Natural killer cell (primary cell): Measurements from ENCODE around the gene CDKL1. TPM values are rescaled to one million over a fixed set of nuclear protein-coding genes. Genes with fewer than 3 reads are reported as not detected.

Source experiments
- ATAC-seq, 3 donors: fragments of 150-1000 bp in 2 of 3; fragments of 200-7000 bp in 1 of 3; cut with Tn5 transposase; 1 replicate in 1 of 3; 2 replicates in 2 of 3; pipeline ENCODE4 v1.10.0; 2021; ENCODE audit warnings: mild to moderate bottlenecking in 2 of 3, moderate library complexity in 2 of 3
- DNase-seq, 2 donors: peaks; one replicate each; pipeline versions ENCODE4 v3.0.0 to v3.0.0-alpha.2; 2013 to 2021; ENCODE audit warnings: mixed read lengths in 1 of 2
- H3K27ac ChIP-seq: one replicate; pipeline ENCODE4 v1.5.1; 2013; ENCODE audit warnings: mild to moderate bottlenecking, low read length
- H3K27me3 ChIP-seq: one replicate; pipeline ENCODE4 v1.6.1; 2013; ENCODE audit warnings: low read length; ENCODE audit not compliant: control insufficient read depth, insufficient read depth
- H3K36me3 ChIP-seq: one replicate; pipeline ENCODE4 v1.6.1; 2013; ENCODE audit warnings: low read length; ENCODE audit not compliant: control insufficient read depth, insufficient read depth
- H3K4me1 ChIP-seq: one replicate; pipeline ENCODE4 v1.6.1; 2013; ENCODE audit warnings: low read length; ENCODE audit not compliant: control insufficient read depth, insufficient read depth
- H3K4me3 ChIP-seq: one replicate; pipeline ENCODE4 v1.5.1; 2013; ENCODE audit warnings: low read length
- H3K9me3 ChIP-seq: one replicate; pipeline ENCODE4 v1.6.1; 2013; ENCODE audit warnings: low read length; ENCODE audit not compliant: control insufficient read depth, insufficient read depth
- H3K27ac Mint-ChIP-seq, 2 donors: one replicate each; pipeline ENCODE4 v1.8.0; 2022; ENCODE audit warnings: mild to moderate bottlenecking in 2 of 2, mixed read lengths in 2 of 2, moderate library complexity in 1 of 2
- H3K27me3 Mint-ChIP-seq, 2 donors: one replicate each; pipeline ENCODE4 v1.8.0; 2022; ENCODE audit warnings: low read depth in 2 of 2, mixed read lengths in 2 of 2
- H3K36me3 Mint-ChIP-seq: one replicate; pipeline ENCODE4 v1.8.0; 2022; ENCODE audit warnings: mixed read lengths
- H3K4me1 Mint-ChIP-seq, 2 donors: one replicate each; pipeline ENCODE4 v1.8.0; 2022; ENCODE audit warnings: mixed read lengths in 2 of 2
- H3K4me3 Mint-ChIP-seq: one replicate; pipeline ENCODE4 v1.8.0; 2022; ENCODE audit warnings: mild to moderate bottlenecking, moderate library complexity, mixed read lengths
- H3K9me3 Mint-ChIP-seq, 2 donors: one replicate each; pipeline ENCODE4 v1.8.0; 2022; ENCODE audit warnings: mixed read lengths in 2 of 2
- WGBS: methylation state at CpG from one replicate; pipeline ENCODE4 v1.1.7; 2013; ENCODE audit warnings: missing lambda C conversion rate; ENCODE audit not compliant: insufficient coverage; 5-methylcytosine and 5-hydroxymethylcytosine counted together
- intact Hi-C: fragments of 100-400 bp; cut with micrococcal nuclease; formaldehyde crosslinking; loops from one replicate; pipeline ENCODE4 v1.14.2; 2022
- total RNA-seq, 4 donors: library from RNA; stranded (reverse); fragments of 120-200 nt in 1 of 4; gene quantifications; one replicate each; pipeline versions ENCODE4 v1.2.3 to v1.2.4, GENCODE V29; 2013 to 2022
- TF ChIP-seq, protein P1 (sequence below): fragments of 200-600 bp; IDR thresholded peaks from one replicate; pipeline ENCODE4 v1.8.0; 2022; ENCODE audit warnings: antibody characterized with exemption

CDKL1 gene
- total RNA-seq, 3 donors from 2014 or later (not counting 1 experiment from before 2014, with no cell fraction given): 12.4 to 16.7 (median 15.4) TPM

DNA sequence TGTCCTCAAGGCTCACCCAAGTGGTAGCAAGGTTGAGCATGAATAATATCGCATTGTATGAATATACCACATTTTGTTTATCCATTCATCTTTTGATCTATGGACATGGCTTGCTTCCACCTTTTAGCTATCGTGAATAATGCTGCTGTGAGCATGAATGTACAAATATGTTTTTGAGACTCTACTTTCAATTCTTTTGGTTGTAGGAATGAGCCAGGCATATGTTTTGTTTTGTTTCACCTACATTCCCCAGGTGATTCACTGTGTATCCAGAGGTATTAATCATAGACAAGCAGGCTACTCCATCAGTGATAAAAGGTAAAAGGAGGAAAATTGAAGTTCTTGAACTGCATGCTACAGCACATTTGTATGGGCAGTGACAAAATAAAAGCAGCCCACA is 35.8 kb downstream of the CDKL1 start:
- DNase-seq (no peak), ATAC-seq (no peak)
- Mint-ChIP-seq H3K4me3 (no peak overlapping the region), H3K27ac (peak overlapping the region in 1 of 2 donors; percentile 64), H3K27me3 (no peaks in the 10 kb centered on the region), H3K36me3 (no peaks in the 10 kb centered on the region), H3K9me3 (no peaks in the 10 kb centered on the region), H3K4me1 (peaks cover 45 to 59% of the 10 kb centered on the region in 2 donors)
- intact Hi-C loops: loop anchor here (5.0 to 10.0 kb wide), 2 partner anchors 359 to 776 kb away; partner anchors contain the start of gene RPS29
- Histone ChIP-seq H3K27ac (no peak overlapping the region), H3K9me3 (peaks cover 2% of the 10 kb centered on the region), H3K4me3 (no peak overlapping the region), H3K4me1 (peaks cover 37% of the 10 kb centered on the region), H3K36me3 (peaks cover 10% of the 10 kb centered on the region), H3K27me3 (no peaks in the 10 kb centered on the region)
- WGBS: 100% methylated on average over 2 of the region's 2 CpGs
- TF ChIP-seq, protein P1, sequence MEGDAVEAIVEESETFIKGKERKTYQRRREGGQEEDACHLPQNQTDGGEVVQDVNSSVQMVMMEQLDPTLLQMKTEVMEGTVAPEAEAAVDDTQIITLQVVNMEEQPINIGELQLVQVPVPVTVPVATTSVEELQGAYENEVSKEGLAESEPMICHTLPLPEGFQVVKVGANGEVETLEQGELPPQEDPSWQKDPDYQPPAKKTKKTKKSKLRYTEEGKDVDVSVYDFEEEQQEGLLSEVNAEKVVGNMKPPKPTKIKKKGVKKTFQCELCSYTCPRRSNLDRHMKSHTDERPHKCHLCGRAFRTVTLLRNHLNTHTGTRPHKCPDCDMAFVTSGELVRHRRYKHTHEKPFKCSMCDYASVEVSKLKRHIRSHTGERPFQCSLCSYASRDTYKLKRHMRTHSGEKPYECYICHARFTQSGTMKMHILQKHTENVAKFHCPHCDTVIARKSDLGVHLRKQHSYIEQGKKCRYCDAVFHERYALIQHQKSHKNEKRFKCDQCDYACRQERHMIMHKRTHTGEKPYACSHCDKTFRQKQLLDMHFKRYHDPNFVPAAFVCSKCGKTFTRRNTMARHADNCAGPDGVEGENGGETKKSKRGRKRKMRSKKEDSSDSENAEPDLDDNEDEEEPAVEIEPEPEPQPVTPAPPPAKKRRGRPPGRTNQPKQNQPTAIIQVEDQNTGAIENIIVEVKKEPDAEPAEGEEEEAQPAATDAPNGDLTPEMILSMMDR: no peak

DNA sequence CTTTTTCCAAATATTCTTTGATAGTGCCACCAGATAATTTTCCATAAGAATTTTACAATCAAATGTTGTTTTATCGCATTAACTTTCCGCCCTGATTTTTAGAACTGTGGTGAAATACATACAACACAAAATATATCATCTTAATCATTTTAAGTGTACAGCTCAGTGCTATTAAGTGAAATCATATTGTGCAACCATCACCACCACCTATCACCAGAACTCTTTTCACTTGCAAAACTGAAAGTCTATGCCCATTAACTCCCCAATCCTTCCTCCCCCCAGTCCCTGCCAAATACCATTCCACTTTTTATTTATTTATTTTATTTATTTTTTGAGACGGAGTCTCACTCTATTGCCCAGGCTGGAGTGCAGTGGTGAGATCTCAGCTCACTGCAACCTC is 36.6 kb downstream of the CDKL1 start:
- peaks cover 2% of the 10 kb centered on the region for H3K9me3 ChIP-seq
- no peaks in the 10 kb centered on the region for H3K27me3 Mint-ChIP-seq
- H3K4me1 Mint-ChIP-seq: peaks cover 45 to 57% of the 10 kb centered on the region in 2 donors
- H3K4me1 ChIP-seq: peaks cover 31% of the 10 kb centered on the region
- peaks cover 10% of the 10 kb centered on the region for H3K36me3 ChIP-seq
- ATAC-seq (no peak), DNase-seq (no peak)
- 100% methylated on average over 3 of the region's 3 CpGs for WGBS
- peak overlapping the region; percentile 31 to 64 for H3K27ac Mint-ChIP-seq
- H3K27me3 ChIP-seq: no peaks in the 10 kb centered on the region
- no peak overlapping the region for H3K27ac ChIP-seq
- no peaks in the 10 kb centered on the region for H3K9me3 Mint-ChIP-seq
- no peak overlapping the region for H3K4me3 ChIP-seq
- intact Hi-C loops: loop anchor here (5.0 to 10.0 kb wide), 2 partner anchors 358 to 775 kb away; partner anchors contain the start of gene RPS29
- peak overlapping the region; percentile 59 for H3K4me3 Mint-ChIP-seq
- no peaks in the 10 kb centered on the region for H3K36me3 Mint-ChIP-seq
- TF ChIP-seq, protein P1: no peak

DNA sequence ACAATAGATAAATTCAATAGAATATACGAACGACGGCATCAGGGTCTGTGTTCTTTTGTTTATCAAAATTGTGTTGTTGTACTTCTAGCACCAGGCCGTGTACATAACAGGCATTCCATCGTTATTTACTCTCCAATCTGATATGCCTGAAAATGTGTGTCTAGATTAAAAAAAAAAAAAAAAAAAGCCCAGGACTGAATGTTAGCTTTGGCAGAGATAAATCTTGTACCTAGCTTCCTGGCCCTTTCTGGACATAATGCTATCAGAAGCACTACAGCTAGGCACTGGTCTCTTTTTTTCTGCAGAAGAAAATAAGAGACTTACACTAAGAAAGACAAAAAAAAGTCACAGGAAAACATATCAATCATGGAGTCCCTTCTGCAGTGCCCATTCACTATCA is 37.0 kb downstream of the CDKL1 start:
- Histone ChIP-seq H3K9me3 (peaks cover 2% of the 10 kb centered on the region), H3K4me1 (peaks cover 28% of the 10 kb centered on the region), H3K27me3 (no peaks in the 10 kb centered on the region), H3K36me3 (peaks cover 10% of the 10 kb centered on the region), H3K4me3 (no peak overlapping the region), H3K27ac (no peak overlapping the region)
- H3K4me1 Mint-ChIP-seq: peaks cover 41 to 52% of the 10 kb centered on the region in 2 donors
- WGBS: 94% methylated on average over 3 of the region's 5 CpGs
- peak overlapping the region; percentile 31 to 64 for H3K27ac Mint-ChIP-seq
- DNase-seq (no peak), ATAC-seq (no peak)
- TF ChIP-seq, protein P1: no peak
- intact Hi-C loops: loop anchor here (5.0 to 10.0 kb wide), 2 partner anchors 357 to 775 kb away; partner anchors contain the start of gene RPS29
- no peaks in the 10 kb centered on the region for H3K27me3 Mint-ChIP-seq
- no peak overlapping the region for H3K4me3 Mint-ChIP-seq
- H3K9me3 Mint-ChIP-seq: no peaks in the 10 kb centered on the region
- H3K36me3 Mint-ChIP-seq: no peaks in the 10 kb centered on the region
